ENCODE measurements around the gene NDOR1.

Gene NDOR1

DNA sequence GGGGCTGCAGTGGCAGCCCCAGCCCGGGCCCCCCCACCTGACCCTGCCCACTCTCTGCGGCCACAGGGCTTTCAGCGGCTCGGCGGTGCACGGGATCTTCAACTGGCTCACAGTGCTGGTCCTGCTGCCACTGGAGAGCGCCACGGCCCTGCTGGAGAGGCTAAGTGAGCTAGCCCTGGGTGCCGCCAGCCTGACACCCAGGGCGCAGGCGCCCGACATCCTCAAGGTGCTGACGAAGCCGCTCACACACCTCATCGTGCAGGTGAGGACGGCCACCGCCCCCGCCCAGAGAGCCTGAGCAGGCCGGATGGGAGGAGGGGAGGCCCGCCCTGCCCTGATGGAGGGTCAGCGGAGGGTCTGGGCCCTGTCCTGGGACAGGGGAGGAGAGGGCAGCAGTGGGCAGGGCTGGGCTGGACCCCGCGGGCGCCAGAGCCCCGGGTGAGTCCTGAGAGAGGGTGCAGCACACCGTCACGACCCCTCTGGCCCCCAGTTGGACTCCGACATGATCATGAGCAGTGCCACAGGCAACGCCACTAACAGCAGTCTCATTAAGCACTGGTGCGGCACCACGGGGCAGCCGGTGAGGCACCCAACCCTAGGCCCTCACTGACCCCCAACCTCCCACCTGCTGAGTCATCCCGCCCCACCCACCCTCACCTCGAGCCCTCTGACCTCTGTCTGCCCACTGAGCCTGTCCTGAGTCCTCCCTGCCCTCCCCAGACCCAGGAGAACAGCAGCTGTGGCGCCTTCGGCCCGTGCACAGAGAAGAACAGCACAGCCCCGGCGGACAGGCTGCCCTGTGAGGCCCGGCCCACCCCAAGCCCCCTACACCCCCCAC, 27.9 kb downstream of the NDOR1 start:
- no peak overlapping the region for H3K4me2 ChIP-seq (ENCODE audit: low read depth, low read length, poor library complexity, severe bottlenecking)
- no peak overlapping the region for H3K4me3 ChIP-seq (ENCODE audit: low read length, poor library complexity, severe bottlenecking)

DNA sequence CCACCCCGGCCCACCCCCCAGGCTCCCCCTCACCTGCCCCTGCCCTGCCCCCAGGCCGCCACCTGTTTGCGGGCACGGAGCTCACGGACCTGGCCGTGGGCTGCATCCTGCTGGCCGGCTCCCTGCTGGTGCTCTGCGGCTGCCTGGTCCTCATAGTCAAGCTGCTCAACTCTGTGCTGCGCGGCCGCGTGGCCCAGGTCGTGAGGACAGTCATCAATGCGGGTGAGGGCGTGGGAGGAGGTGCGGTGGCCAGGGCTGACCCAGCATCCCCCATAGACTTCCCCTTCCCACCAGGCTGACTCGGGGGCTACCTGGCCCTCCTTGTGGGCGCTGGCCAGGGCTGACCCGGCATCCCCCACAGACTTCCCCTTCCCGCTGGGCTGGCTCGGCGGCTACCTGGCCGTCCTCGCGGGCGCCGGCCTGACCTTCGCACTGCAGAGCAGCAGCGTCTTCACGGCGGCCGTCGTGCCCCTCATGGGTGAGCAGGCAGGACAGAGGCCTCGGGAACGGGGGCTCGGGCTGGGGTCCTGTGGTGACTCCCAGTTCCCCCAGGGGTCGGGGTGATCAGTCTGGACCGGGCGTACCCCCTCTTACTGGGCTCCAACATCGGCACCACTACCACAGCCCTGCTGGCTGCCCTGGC, 28.7 kb downstream of the NDOR1 start:
- Histone ChIP-seq H3F3A (ENCODE audit: low read depth) (no peaks in the 10 kb centered on the region), H3K4me1 (ENCODE audit: insufficient read depth, low read length, poor library complexity, severe bottlenecking) (peaks cover 25% of the 10 kb centered on the region), H3K4me3 (ENCODE audit: low read length, poor library complexity, severe bottlenecking) (no peak overlapping the region), H3K79me2 (ENCODE audit: insufficient read depth, low read length) (peaks cover 18% of the 10 kb centered on the region; the same call in 1 of the 2 replicates), H3K36me3 (ENCODE audit: insufficient read depth, low read length) (no peaks in the 10 kb centered on the region), H3K9ac (ENCODE audit: low read depth, low read length, poor library complexity, severe bottlenecking) (no peak overlapping the region), H3K9me3 (ENCODE audit: insufficient read depth, low read depth, low read length) (no peaks in the 10 kb centered on the region), H3K9me2 (replicated peaks; ENCODE audit: low read depth, low read length) (no peaks in the 10 kb centered on the region), H4K20me1 (ENCODE audit: insufficient read depth, low read length, poor library complexity, severe bottlenecking) (no peaks in the 10 kb centered on the region), H3K27me3 (ENCODE audit: insufficient read depth, low read length, poor library complexity, severe bottlenecking) (no peaks in the 10 kb centered on the region), H3K4me2 (ENCODE audit: low read depth, low read length, poor library complexity, severe bottlenecking) (no peak overlapping the region), H2AFZ (ENCODE audit: low read length) (no peak overlapping the region)
- no peak for TF ChIP-seq EZH2phosphoT487 (IDR thresholded peaks at IDR 0.05; ENCODE audit: borderline replicate concordance)
- TF ChIP-seq, protein P1, sequence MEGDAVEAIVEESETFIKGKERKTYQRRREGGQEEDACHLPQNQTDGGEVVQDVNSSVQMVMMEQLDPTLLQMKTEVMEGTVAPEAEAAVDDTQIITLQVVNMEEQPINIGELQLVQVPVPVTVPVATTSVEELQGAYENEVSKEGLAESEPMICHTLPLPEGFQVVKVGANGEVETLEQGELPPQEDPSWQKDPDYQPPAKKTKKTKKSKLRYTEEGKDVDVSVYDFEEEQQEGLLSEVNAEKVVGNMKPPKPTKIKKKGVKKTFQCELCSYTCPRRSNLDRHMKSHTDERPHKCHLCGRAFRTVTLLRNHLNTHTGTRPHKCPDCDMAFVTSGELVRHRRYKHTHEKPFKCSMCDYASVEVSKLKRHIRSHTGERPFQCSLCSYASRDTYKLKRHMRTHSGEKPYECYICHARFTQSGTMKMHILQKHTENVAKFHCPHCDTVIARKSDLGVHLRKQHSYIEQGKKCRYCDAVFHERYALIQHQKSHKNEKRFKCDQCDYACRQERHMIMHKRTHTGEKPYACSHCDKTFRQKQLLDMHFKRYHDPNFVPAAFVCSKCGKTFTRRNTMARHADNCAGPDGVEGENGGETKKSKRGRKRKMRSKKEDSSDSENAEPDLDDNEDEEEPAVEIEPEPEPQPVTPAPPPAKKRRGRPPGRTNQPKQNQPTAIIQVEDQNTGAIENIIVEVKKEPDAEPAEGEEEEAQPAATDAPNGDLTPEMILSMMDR (conservative IDR thresholded peaks at IDR 0.05; ENCODE audit: low read length), result no peak

More for the DNA sequence above, 27.9 kb downstream of the NDOR1 start:
- no peaks in the 10 kb centered on the region for H3K36me3 ChIP-seq (ENCODE audit: insufficient read depth, low read length)
- H3K79me2 ChIP-seq (ENCODE audit: insufficient read depth, low read length), result peaks cover 9% of the 10 kb centered on the region; the same call in 1 of the 2 replicates
- peaks cover 18% of the 10 kb centered on the region for H3K4me1 ChIP-seq (ENCODE audit: insufficient read depth, low read length, poor library complexity, severe bottlenecking)
- no peaks in the 10 kb centered on the region for H3K9me2 ChIP-seq (replicated peaks; ENCODE audit: low read depth, low read length)
- H4K20me1 ChIP-seq (ENCODE audit: insufficient read depth, low read length, poor library complexity, severe bottlenecking), result no peaks in the 10 kb centered on the region
- no peak overlapping the region for H2AFZ ChIP-seq (ENCODE audit: low read length)
- H3K9ac ChIP-seq (ENCODE audit: low read depth, low read length, poor library complexity, severe bottlenecking), result no peak overlapping the region
- no peaks in the 10 kb centered on the region for H3K27me3 ChIP-seq (ENCODE audit: insufficient read depth, low read length, poor library complexity, severe bottlenecking)
- no peaks in the 10 kb centered on the region for H3F3A ChIP-seq (ENCODE audit: low read depth)
- no peak for TF ChIP-seq EZH2phosphoT487 (IDR thresholded peaks at IDR 0.05; ENCODE audit: borderline replicate concordance)
- TF ChIP-seq, protein P1 (conservative IDR thresholded peaks at IDR 0.05; ENCODE audit: low read length), result no peak
- no peaks in the 10 kb centered on the region for H3K9me3 ChIP-seq (ENCODE audit: insufficient read depth, low read depth, low read length)

DNA sequence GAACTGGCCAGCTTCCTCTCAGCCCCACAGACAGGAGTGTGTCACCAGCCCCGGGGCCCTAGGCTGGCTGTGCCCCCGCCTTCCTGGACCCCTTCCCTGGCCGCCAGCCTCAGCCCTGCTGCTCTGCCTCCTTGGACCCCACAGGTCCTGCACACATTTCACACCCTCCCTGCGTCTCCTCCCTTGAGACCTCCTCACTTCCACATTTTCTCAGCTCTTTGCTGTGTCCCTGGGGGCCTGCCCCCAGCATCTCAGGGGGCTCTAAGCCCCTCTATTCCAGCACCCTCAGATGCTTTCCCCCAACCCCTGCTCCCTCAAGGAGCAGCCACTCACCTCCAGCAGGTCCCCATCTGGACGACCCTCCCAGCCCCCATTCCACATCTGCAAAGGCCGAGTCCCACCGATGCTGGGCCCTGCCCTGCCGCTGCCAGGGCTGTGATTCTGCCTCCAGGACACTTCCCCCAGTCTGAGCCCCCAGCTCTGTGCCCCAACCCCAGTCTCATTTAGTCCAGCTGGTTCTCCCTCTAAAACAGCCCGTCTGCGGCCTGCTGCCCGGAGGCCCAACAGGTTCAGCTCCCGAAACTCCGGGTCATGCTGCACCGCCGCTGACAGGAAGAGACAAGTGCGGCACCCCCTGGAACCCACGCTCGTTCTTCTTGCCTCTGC, 29.4 kb downstream of the NDOR1 start:
- peaks cover 25% of the 10 kb centered on the region for H3K4me1 ChIP-seq (ENCODE audit: insufficient read depth, low read length, poor library complexity, severe bottlenecking)
- H2AFZ ChIP-seq (ENCODE audit: low read length), result no peak overlapping the region
- no peak for TF ChIP-seq EZH2phosphoT487 (IDR thresholded peaks at IDR 0.05; ENCODE audit: borderline replicate concordance)
- TF ChIP-seq, protein P1 (conservative IDR thresholded peaks at IDR 0.05; ENCODE audit: low read length), result no peak
- H3K27me3 ChIP-seq (ENCODE audit: insufficient read depth, low read length, poor library complexity, severe bottlenecking), result no peaks in the 10 kb centered on the region
- H3K79me2 ChIP-seq (ENCODE audit: insufficient read depth, low read length), result peaks cover 25% of the 10 kb centered on the region; the same call in 1 of the 2 replicates
- H3F3A ChIP-seq (ENCODE audit: low read depth), result 0 out of 2 replicates have a peak, but pooled peaks cover 1% of the 10 kb centered on the region
- H3K4me3 ChIP-seq (ENCODE audit: low read length, poor library complexity, severe bottlenecking), result no peak overlapping the region
- no peaks in the 10 kb centered on the region for H3K36me3 ChIP-seq (ENCODE audit: insufficient read depth, low read length)
- H3K9me2 ChIP-seq (replicated peaks; ENCODE audit: low read depth, low read length), result no peaks in the 10 kb centered on the region
- H3K4me2 ChIP-seq (ENCODE audit: low read depth, low read length, poor library complexity, severe bottlenecking), result no peak overlapping the region
- no peaks in the 10 kb centered on the region for H3K9me3 ChIP-seq (ENCODE audit: insufficient read depth, low read depth, low read length)
- H3K9ac ChIP-seq (ENCODE audit: low read depth, low read length, poor library complexity, severe bottlenecking), result no peak overlapping the region
- no peaks in the 10 kb centered on the region for H4K20me1 ChIP-seq (ENCODE audit: insufficient read depth, low read length, poor library complexity, severe bottlenecking)

All from Loucy (cell line).